Testis (tissue), 2 donors: ENCODE data around the gene FBXW7.

Experiments used
- CTCF ChIP-seq, 3 experiments: fragments of 450-650 bp in 2 of 3; fragments of 200-600 bp in 1 of 3; sonication (generic) in 1 of 3; IDR thresholded peaks; one replicate each; pipeline ENCODE4 v1.5.1; 2016 to 2019; ENCODE audit warnings: antibody characterized with exemption in 3 of 3, mild to moderate bottlenecking in 2 of 3, moderate library complexity in 1 of 3
- POLR2A ChIP-seq: fragments of 450-650 bp; IDR thresholded peaks from one replicate; pipeline ENCODE4 v1.6.1; 2017; ENCODE audit warnings: antibody characterized with exemption, mild to moderate bottlenecking, moderate library complexity

DNA sequence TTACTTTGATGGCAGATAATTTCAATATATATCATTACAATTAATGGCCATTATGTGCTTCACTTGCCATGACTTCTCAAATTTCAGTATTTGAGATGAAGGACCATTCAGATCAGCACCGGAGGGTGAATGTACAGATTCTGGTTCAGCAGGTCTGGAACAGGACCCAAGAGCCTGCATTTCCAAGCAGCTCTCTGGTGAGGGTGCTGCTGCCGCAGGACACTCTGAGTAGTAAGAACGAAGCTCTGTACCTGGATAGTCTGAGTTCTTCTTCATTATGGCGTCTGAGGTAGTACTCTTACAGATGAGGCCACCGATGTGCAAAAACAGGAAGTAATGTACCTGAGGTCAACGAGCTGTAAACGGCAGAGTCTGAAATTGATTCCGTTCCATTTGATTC is 228.2 kb downstream of the FBXW7 start:
- TF ChIP-seq CTCF (IDR thresholded peaks at IDR 0.05) (no peak), POLR2A (no peak)
